SH-SY5Y (cell line): ENCODE results near the gene TCF25.

Experiments used
- GATA2 ChIP-seq: IDR thresholded peaks from 2 replicates; pipeline ENCODE4 v1.6.1; 2011; ENCODE audit warnings: mild to moderate bottlenecking, low read depth, low read length
- GATA3 ChIP-seq: IDR thresholded peaks from 2 replicates; pipeline ENCODE4 v1.6.1; 2011; ENCODE audit warnings: low read depth, mild to moderate bottlenecking, low read length, moderate library complexity

- TF ChIP-seq GATA3, result no peak
- no peak for TF ChIP-seq GATA2
Observed at GRCh38 chr16:89869911-89870310, 3.5 kb upstream of the TCF25 start.
